Endothelial cell of umbilical vein (primary cell): ENCODE measurements around the gene PRDM1. TPM values are rescaled to one million over a fixed set of nuclear protein-coding genes. Genes with fewer than 3 reads are reported as not detected.

ENCODE experiments used
- BruUV-seq: library from RNA; stranded (reverse); fragments of 400-500 nt; replicated peaks from 2 replicates; lab custom pipeline; 2021; lab: Mats Ljungman, UMichigan
- CTCF ChIA-PET: fragments of 300-600, 350-600 bp; sonication (Branson Sonifier 250); formaldehyde crosslinking; loops from one replicate; lab custom pipeline; 2021; ENCODE audit warnings: antibody characterized with exemption, inconsistent platforms; lab: Charles Lee
- POLR2A ChIA-PET: fragments of 300-600, 350-600 bp; sonication (Branson Sonifier 250); formaldehyde crosslinking; loops from one replicate; lab custom pipeline; 2021; ENCODE audit warnings: antibody characterized with exemption, inconsistent platforms; lab: Charles Lee
- DNase-seq: peaks from one replicate; pipeline ENCODE4 v3.0.0-alpha.2; 2011; ENCODE audit warnings: low read depth, low spot score
- FAIRE-seq: peaks from 2 replicates; lab custom pipeline; 2011; peaks lifted over from hg19 to GRCh38; lab: Jason Lieb, UNC
- H2AFZ ChIP-seq: 2 replicates; pipeline ENCODE4 v1.6.0; 2012; ENCODE audit warnings: low read depth, low read length, control low read depth, inconsistent platforms
- H3K27ac ChIP-seq: 2 replicates; pipeline ENCODE4 v1.5.1; 2011; ENCODE audit warnings: low read depth, mild to moderate bottlenecking, control low read depth, low read length, moderate library complexity; ENCODE audit not compliant: insufficient read depth
- H3K27me3 ChIP-seq, 2 experiments: 2 replicates each; pipeline versions ENCODE4 v1.6.0 to v1.6.1; 2011; ENCODE audit warnings: low read length in 2 of 2, mixed read lengths in 1 of 2; ENCODE audit not compliant: control insufficient read depth in 2 of 2, insufficient read depth in 2 of 2
- H3K36me3 ChIP-seq, 2 experiments: 2 replicates in 1 of 2; 3 replicates in 1 of 2; pipeline ENCODE4 v1.5.1; 2011; ENCODE audit warnings: low read length in 2 of 2, mild to moderate bottlenecking in 1 of 2, moderate library complexity in 1 of 2; ENCODE audit not compliant: control insufficient read depth in 2 of 2, insufficient read depth in 2 of 2; ENCODE audit errors: extremely low read depth in 1 of 2
- H3K4me1 ChIP-seq: 3 replicates; pipeline ENCODE4 v1.5.1; 2011; ENCODE audit warnings: mild to moderate bottlenecking, low read length; ENCODE audit not compliant: control insufficient read depth, insufficient read depth; ENCODE audit errors: extremely low read depth
- H3K4me2 ChIP-seq: 2 replicates; pipeline ENCODE4 v1.6.1; 2011; ENCODE audit warnings: low read length, control low read depth, mixed read lengths; ENCODE audit not compliant: insufficient read depth
- H3K4me3 ChIP-seq, 3 experiments: fragments of 200-600 bp in 1 of 3; sonication (generic), shearing (Covaris generic) in 1 of 3; replicated peaks in 1 of 3; 2 replicates each; pipeline ENCODE4 v1.5.1; 2011 to 2016; ENCODE audit warnings: control low read depth in 3 of 3, low read length in 3 of 3, mild to moderate bottlenecking in 2 of 3, inconsistent platforms in 1 of 3, low read depth in 1 of 3, moderate library complexity in 1 of 3; ENCODE audit not compliant: insufficient read depth in 1 of 3
- H3K79me2 ChIP-seq: 2 replicates; pipeline ENCODE4 v1.6.0; 2012; ENCODE audit warnings: low read length, inconsistent platforms; ENCODE audit not compliant: control insufficient read depth, insufficient read depth
- H3K9ac ChIP-seq: replicated peaks from 2 replicates; pipeline ENCODE3; 2011; ENCODE audit warnings: low read length, control low read depth; ENCODE audit not compliant: insufficient read depth; ENCODE audit errors: extremely low read depth
- H3K9me1 ChIP-seq: replicated peaks from 3 replicates; pipeline ENCODE4 v1.6.0; 2011; ENCODE audit warnings: mild to moderate bottlenecking, low read length; ENCODE audit not compliant: control insufficient read depth, insufficient read depth; ENCODE audit errors: extremely low read depth
- H3K9me3 ChIP-seq: replicated peaks from 2 replicates; pipeline ENCODE4 v1.5.1; 2012; ENCODE audit warnings: low read length, inconsistent platforms; ENCODE audit not compliant: control insufficient read depth, insufficient read depth
- H4K20me1 ChIP-seq: replicated peaks from 2 replicates; pipeline ENCODE3; 2011; ENCODE audit warnings: mild to moderate bottlenecking, low read length; ENCODE audit not compliant: control insufficient read depth, insufficient read depth; ENCODE audit errors: extremely low read depth
- EZH2 ChIP-seq: IDR thresholded peaks from 2 replicates; pipeline ENCODE4 v1.6.1; 2012; ENCODE audit warnings: borderline replicate concordance, low read depth, mild to moderate bottlenecking, moderate library complexity, low read length, inconsistent platforms; ENCODE audit not compliant: severe bottlenecking
- FOS ChIP-seq: IDR thresholded peaks from 2 replicates; pipeline ENCODE4 v1.6.1; 2011; ENCODE audit warnings: mild to moderate bottlenecking, low read length, moderate library complexity, borderline replicate concordance; ENCODE audit not compliant: insufficient read depth
- GATA2 ChIP-seq: IDR thresholded peaks from 2 replicates; pipeline ENCODE4 v1.7.0; 2011; ENCODE audit warnings: low read depth, mild to moderate bottlenecking, moderate library complexity, mixed read lengths, low read length; ENCODE audit not compliant: insufficient read length, insufficient read depth
- JUN ChIP-seq: IDR thresholded peaks from 2 replicates; pipeline ENCODE4 v1.6.1; 2011; ENCODE audit warnings: borderline replicate concordance, low read depth; ENCODE audit not compliant: insufficient read length, insufficient read depth
- MAX ChIP-seq: IDR thresholded peaks from 2 replicates; pipeline ENCODE4 v1.6.1; 2011; ENCODE audit not compliant: insufficient read depth, insufficient read length
- MYC ChIP-seq: IDR thresholded peaks from one replicate; pipeline ENCODE4 v1.6.1; 2011; ENCODE audit warnings: mild to moderate bottlenecking, low read depth, low read length
- POLR2A ChIP-seq: IDR thresholded peaks from 2 replicates; pipeline ENCODE4 v1.6.1; 2012; ENCODE audit warnings: low read depth, mild to moderate bottlenecking, control low read depth, low read length
- POLR2AphosphoS5 ChIP-seq: IDR thresholded peaks from 2 replicates; pipeline ENCODE4 v1.6.1; 2012; ENCODE audit warnings: low read depth, mild to moderate bottlenecking, control low read depth, low read length, moderate library complexity; ENCODE audit not compliant: insufficient read depth
- dilution Hi-C: fragments of 300-500 bp; cut with MboI; formaldehyde crosslinking; loops from one replicate; pipeline ENCODE4 v1.15.0; 2019; ENCODE audit warnings: low sequenced_read_pairs; ENCODE audit not compliant: extremely low pct_ligation_motif_present
- intact Hi-C: fragments of 100-400 bp; cut with micrococcal nuclease; formaldehyde crosslinking; loops from one replicate; pipeline ENCODE4 v1.10.0; 2022
- polyA plus RNA-seq, 4 experiments: library from polyadenylated mRNA; depleted of rRNA in 3 of 4; stranded (reverse) in 3 of 4; unstranded in 1 of 4; fragments of >200 nt; gene quantifications; 2 replicates each; pipeline versions ENCODE4 v1.2.1 to v1.2.3, GENCODE V29; 2011 to 2012; ENCODE audit warnings: missing spikeins in 1 of 4
- total RNA-seq: library from RNA; stranded (reverse); gene quantifications from 2 replicates; pipeline ENCODE4 v1.2.3, GENCODE V29; 2021
- TF ChIP-seq, protein P1 (sequence below), 2 donors: IDR thresholded peaks; 1 replicate in 1 of 2; 2 replicates in 1 of 2; pipeline ENCODE4 v1.5.1; 2011; ENCODE audit warnings: low read length in 2 of 2, mild to moderate bottlenecking in 2 of 2, moderate library complexity in 2 of 2, control low read depth in 1 of 2, inconsistent platforms in 1 of 2, low read depth in 1 of 2; ENCODE audit not compliant: insufficient read depth in 1 of 2; ENCODE audit errors: extremely low read depth in 1 of 2

Gene PRDM1
- total and polyA plus RNA-seq, 2 donors (not counting 3 experiments of a cell fraction or from before 2014, with no cell fraction given), result 0.36 to 2.7 TPM

DNA sequence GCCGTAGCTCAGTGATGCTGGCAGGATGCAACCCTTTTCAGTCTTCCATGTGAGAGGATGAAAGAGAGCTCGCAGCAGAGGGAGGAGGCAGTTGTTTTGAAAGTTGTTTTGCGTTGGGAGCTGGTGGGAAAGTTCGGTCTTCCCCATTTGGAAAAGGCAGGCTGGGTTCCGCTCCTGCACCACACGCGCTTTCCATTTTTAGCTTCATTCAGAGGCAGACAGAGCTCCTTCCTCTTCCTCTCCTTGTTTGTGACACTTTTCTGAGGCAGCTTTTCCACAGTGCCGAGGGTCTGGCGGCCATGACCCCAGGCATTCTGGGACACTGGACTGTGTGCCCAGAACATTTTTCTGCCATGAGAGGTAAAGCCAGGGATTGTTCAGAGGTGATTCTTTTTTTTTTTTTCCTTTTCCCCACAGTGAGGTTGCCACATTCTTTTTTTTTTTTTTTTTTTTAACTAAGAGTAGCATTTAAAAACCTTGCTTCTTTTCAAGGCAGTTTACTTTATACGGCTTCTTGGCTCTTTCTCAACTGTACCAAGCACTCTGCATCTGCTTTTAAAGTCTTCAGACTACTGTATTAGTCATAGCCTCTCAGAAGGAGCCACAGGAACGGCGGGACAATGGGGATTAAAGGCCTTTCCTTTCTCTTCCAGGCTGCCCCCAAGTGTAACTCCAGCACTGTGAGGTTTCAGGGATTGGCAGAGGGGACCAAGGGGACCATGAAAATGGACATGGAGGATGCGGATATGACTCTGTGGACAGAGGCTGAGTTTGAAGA lies 1.6 kb downstream of the PRDM1 start:
- intact Hi-C loops, result loop anchor here (1.0 to 10.0 kb wide), 3 partner anchors 10 to 353 kb away; no protein-coding TSS in a partner anchor
- H3K4me3 ChIP-seq, result no peak overlapping the region
- no peaks in the 10 kb centered on the region for H3K9me1 ChIP-seq
- DNase-seq (peak; percentile 55), FAIRE-seq (peak; percentile 72)
- dilution Hi-C loops, result no loop called here
- H3K27me3 ChIP-seq, result peaks cover 6 to 22% of the 10 kb centered on the region in 2 experiments
- H3K27ac ChIP-seq, result no peak overlapping the region
- H3K9me3 ChIP-seq, result no peaks in the 10 kb centered on the region
- H2AFZ ChIP-seq, result peak overlapping the region; percentile 3
- peak overlapping the region; percentile 3 for H3K4me2 ChIP-seq
- TF ChIP-seq MYC (no peak), POLR2AphosphoS5 (no peak)
- POLR2A ChIA-PET, result no interaction called here
- H3K79me2 ChIP-seq, result no peaks in the 10 kb centered on the region
- no peaks in the 10 kb centered on the region for H3K36me3 ChIP-seq
- no peak overlapping the region for H3K9ac ChIP-seq
- CTCF ChIA-PET, result no interaction called here
- peaks cover 19% of the 10 kb centered on the region for H3K4me1 ChIP-seq
- no TSS peak for BruUV-seq
- H4K20me1 ChIP-seq, result no peaks in the 10 kb centered on the region

- Histone ChIP-seq H4K20me1 (no peaks in the 10 kb centered on the region), H3K9ac (no peak overlapping the region), H3K4me1 (peaks cover 19% of the 10 kb centered on the region), H3K4me3 (no peak overlapping the region), H3K9me1 (no peaks in the 10 kb centered on the region), H3K79me2 (no peaks in the 10 kb centered on the region), H3K9me3 (no peaks in the 10 kb centered on the region), H3K4me2 (no peak overlapping the region), H3K27ac (no peak overlapping the region), H2AFZ (no peak overlapping the region), H3K27me3 (peaks cover 6 to 28% of the 10 kb centered on the region in 2 experiments), H3K36me3 (no peaks in the 10 kb centered on the region)
- FAIRE-seq (no peak), DNase-seq (no peak)
- no peak for TF ChIP-seq MYC
- no peak for TF ChIP-seq MAX
- no peak for TF ChIP-seq POLR2AphosphoS5
- TF ChIP-seq FOS, result no peak
- TF ChIP-seq EZH2, result no peak
- no peak for TF ChIP-seq GATA2
- TF ChIP-seq JUN, result no peak
- TF ChIP-seq, protein P1, sequence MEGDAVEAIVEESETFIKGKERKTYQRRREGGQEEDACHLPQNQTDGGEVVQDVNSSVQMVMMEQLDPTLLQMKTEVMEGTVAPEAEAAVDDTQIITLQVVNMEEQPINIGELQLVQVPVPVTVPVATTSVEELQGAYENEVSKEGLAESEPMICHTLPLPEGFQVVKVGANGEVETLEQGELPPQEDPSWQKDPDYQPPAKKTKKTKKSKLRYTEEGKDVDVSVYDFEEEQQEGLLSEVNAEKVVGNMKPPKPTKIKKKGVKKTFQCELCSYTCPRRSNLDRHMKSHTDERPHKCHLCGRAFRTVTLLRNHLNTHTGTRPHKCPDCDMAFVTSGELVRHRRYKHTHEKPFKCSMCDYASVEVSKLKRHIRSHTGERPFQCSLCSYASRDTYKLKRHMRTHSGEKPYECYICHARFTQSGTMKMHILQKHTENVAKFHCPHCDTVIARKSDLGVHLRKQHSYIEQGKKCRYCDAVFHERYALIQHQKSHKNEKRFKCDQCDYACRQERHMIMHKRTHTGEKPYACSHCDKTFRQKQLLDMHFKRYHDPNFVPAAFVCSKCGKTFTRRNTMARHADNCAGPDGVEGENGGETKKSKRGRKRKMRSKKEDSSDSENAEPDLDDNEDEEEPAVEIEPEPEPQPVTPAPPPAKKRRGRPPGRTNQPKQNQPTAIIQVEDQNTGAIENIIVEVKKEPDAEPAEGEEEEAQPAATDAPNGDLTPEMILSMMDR (IDR thresholded peaks at IDR 0.05; ENCODE audit: extremely low read depth in 1 of 2, insufficient read depth in 1 of 2, low read depth in 1 of 2, low read length in 2 of 2), result no peak
- TF ChIP-seq POLR2A, result no peak
- intact Hi-C loops, result no loop called here
- ChIA-PET POLR2A (interaction anchor here (0.6 kb wide), 1 partner anchor 557 kb away, joined by 3 read pairs; no protein-coding TSS in a partner anchor), CTCF (interaction anchor here (0.6 to 1.5 kb wide), 6 partner anchors 9 to 352 kb away, joined by 3 to 5 read pairs (median 4); no protein-coding TSS in a partner anchor)
- no TSS peak for BruUV-seq
- dilution Hi-C loops, result no loop called here
These were observed 3.9 kb downstream of the PRDM1 start for GRCh38 chr6:106090001-106090400.
